ENCODE results near the gene SLC9A3.

Gene SLC9A3

DNA sequence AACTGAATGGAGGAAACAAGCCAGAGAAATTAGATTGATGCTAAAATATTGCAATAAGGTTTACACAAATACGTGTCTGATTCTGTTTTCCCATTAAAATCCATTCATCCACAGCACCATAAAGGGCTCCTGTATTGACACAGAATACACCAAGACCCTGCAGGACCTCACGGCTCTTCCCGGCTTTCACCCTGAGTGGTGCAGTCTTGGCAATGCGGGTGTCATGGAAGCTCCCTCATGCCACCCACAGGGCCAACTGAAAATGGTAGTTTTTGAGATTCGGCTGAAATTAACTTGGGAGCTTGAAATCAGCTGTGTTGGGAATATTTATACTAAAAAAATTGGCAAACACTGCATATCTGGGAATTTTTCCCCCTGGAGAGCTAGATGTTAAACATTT, 98.5 kb downstream of the SLC9A3 start:
- no peak overlapping the region for H4K91ac ChIP-seq (ENCODE audit: low read depth, low read length)
- no peak overlapping the region for H2AFZ ChIP-seq (ENCODE audit: insufficient read depth, low read length, poor library complexity)
- H3K27me3 ChIP-seq (ENCODE audit: insufficient read depth, low read length), result no peaks in the 10 kb centered on the region
- no peak overlapping the region for H2BK12ac ChIP-seq (ENCODE audit: low read length)
- no peaks in the 10 kb centered on the region for H3K36me3 ChIP-seq (ENCODE audit: control insufficient read depth in 1 of 2, insufficient read depth in 2 of 2, low read length in 2 of 2)
- no peak overlapping the region for H4K8ac ChIP-seq (ENCODE audit: low read depth, low read length)
- DNase-seq, result peak in 1 of 2 donors; percentile 28
- no peak overlapping the region for H2BK120ac ChIP-seq (ENCODE audit: insufficient read depth, low read length, poor library complexity)
- no CpG with 5 or more reads among the region's 5 CpGs for WGBS (ENCODE audit: extremely low coverage, insufficient coverage, insufficient read length)
- H3K4me1 ChIP-seq (ENCODE audit: control insufficient read depth in 1 of 2, insufficient read depth in 2 of 2, low read length in 2 of 2), result peaks cover 0 to 3% of the 10 kb centered on the region in 2 experiments
- H2BK5ac ChIP-seq (ENCODE audit: low read depth, low read length, poor library complexity), result no peak overlapping the region
- H3K23ac ChIP-seq (ENCODE audit: low read length), result no peak overlapping the region
- H3K79me1 ChIP-seq (ENCODE audit: low read length), result peaks cover 3% of the 10 kb centered on the region
- no peak overlapping the region for H2AK5ac ChIP-seq (ENCODE audit: low read length)
- H3K79me2 ChIP-seq (ENCODE audit: control insufficient read depth, insufficient read depth, low read length, poor library complexity), result no peaks in the 10 kb centered on the region
- no peak overlapping the region for H3K4ac ChIP-seq (ENCODE audit: low read depth, low read length)
- H3K4me3 ChIP-seq (ENCODE audit: low read depth, low read length), result no peak overlapping the region
- H3K9me3 ChIP-seq (ENCODE audit: insufficient read depth, low read depth, low read length), result peaks cover 1% of the 10 kb centered on the region
- H3K4me2 ChIP-seq (ENCODE audit: low read length), result no peak overlapping the region
- no peak overlapping the region for H3K14ac ChIP-seq (ENCODE audit: low read length)
- H3K18ac ChIP-seq (ENCODE audit: low read length), result no peak overlapping the region
- no peak overlapping the region for H3K27ac ChIP-seq (ENCODE audit: low read depth, low read length)
- H3K9ac ChIP-seq (ENCODE audit: low read length), result no peak overlapping the region
- H4K12ac ChIP-seq (ENCODE audit: low read depth, low read length), result no peak overlapping the region

DNA sequence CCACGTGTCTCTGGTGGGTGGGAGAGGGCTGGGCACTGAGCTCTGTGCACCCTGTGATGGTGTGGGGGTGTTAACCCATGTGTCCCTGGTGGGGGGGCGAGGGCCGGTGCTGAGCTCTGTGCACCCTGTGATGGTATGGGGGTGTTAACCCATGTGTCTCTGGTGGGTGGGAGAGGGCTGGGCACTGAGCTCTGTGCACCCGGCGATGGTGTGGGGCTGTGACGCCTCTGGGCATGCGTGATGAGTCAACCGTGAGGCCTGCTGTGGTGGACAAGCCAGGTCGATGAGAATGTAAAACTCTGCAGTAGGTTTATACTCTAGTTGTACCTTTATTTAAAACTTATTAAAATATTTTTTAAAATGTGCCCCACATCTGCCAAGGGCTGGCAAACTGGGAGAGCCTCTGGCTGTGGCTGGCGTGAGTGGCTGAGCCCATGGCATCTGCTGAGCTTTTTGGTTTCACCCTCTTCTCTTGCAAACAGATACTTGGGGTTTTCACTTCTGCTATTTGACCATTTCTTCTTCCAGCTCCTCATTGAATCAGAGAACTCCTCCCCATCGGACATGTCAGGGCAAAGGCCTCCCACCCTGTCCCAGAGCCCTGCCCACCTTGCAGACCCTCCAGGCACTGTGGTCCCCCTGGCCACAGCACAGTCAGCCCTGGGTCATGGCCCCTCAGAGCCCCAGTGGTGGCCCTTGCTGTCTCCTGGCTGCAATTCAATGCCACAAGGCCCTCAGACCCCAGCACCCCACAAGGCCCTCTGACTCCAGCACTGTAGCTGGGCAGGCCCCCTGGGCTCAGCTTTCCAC, 99.7 kb downstream of the SLC9A3 start:
- DNase-seq, result peak in 1 of 2 donors; percentile 43
- peaks cover 1% of the 10 kb centered on the region for H3K9me3 ChIP-seq (ENCODE audit: insufficient read depth, low read depth, low read length)
- H3K4me3 ChIP-seq (ENCODE audit: low read depth, low read length), result no peak overlapping the region
- H3K23ac ChIP-seq (ENCODE audit: low read length), result no peak overlapping the region
- no peak overlapping the region for H3K4ac ChIP-seq (ENCODE audit: low read depth, low read length)
- H2AFZ ChIP-seq (ENCODE audit: insufficient read depth, low read length, poor library complexity), result no peak overlapping the region
- peak overlapping the region; percentile 50 for H2AK5ac ChIP-seq (ENCODE audit: low read length)
- H3K79me1 ChIP-seq (ENCODE audit: low read length), result peaks cover 3% of the 10 kb centered on the region
- no peak overlapping the region for H3K9ac ChIP-seq (ENCODE audit: low read length)
- peaks cover 3 to 4% of the 10 kb centered on the region in 2 experiments for H3K4me1 ChIP-seq (ENCODE audit: control insufficient read depth in 1 of 2, insufficient read depth in 2 of 2, low read length in 2 of 2)
- no peaks in the 10 kb centered on the region for H3K27me3 ChIP-seq (ENCODE audit: insufficient read depth, low read length)
- peak overlapping the region; percentile 18 for H2BK5ac ChIP-seq (ENCODE audit: low read depth, low read length, poor library complexity)
- peak overlapping the region; percentile 6 for H2BK120ac ChIP-seq (ENCODE audit: insufficient read depth, low read length, poor library complexity)
- no peaks in the 10 kb centered on the region for H3K36me3 ChIP-seq (ENCODE audit: control insufficient read depth in 1 of 2, insufficient read depth in 2 of 2, low read length in 2 of 2)
- peak overlapping the region; percentile 35 for H3K14ac ChIP-seq (ENCODE audit: low read length)
- no peak overlapping the region for H3K27ac ChIP-seq (ENCODE audit: low read depth, low read length)
- peak overlapping the region; percentile 14 for H3K18ac ChIP-seq (ENCODE audit: low read length)
- peak overlapping the region; percentile 46 for H4K91ac ChIP-seq (ENCODE audit: low read depth, low read length)
- no peak overlapping the region for H3K4me2 ChIP-seq (ENCODE audit: low read length)
- no peak overlapping the region for H4K12ac ChIP-seq (ENCODE audit: low read depth, low read length)
- WGBS (ENCODE audit: extremely low coverage, insufficient coverage, insufficient read length), result no CpG with 5 or more reads among the region's 11 CpGs
- peak overlapping the region; percentile 30 for H4K8ac ChIP-seq (ENCODE audit: low read depth, low read length)
- H3K79me2 ChIP-seq (ENCODE audit: control insufficient read depth, insufficient read depth, low read length, poor library complexity), result no peaks in the 10 kb centered on the region
- H2BK12ac ChIP-seq (ENCODE audit: low read length), result no peak overlapping the region

DNA sequence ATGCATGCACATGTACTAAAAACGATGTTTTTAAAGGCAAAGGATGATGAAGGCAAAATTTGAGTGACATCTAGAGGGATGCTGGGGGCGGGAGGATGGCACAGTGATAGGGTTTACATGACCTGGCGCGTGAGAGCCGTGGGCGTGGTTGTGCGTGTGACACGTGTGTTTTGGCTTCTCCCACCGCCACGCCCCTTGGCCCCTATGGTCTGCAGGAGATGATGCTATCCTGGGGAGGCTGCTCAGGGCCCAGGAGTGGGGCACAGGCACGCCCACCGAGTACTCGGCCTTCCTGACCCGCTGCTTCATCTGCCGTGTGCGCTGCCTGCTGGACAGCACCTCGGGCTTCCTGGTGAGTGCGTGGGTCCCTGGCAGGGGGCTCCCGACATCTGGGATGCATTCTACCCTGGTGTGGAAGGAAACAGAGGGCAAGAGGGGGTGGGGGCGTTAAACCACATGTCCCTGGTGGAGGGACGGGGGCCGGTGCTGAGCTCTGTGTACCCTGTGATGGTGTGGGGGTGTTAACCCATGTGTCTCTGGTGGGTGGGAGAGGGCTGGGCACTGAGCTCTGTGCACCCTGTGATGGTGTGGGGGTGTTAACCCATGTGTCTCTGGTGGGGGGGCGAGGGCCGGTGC, 100.5 kb downstream of the SLC9A3 start:
- no peak for DNase-seq
- H2AFZ ChIP-seq (ENCODE audit: insufficient read depth, low read length, poor library complexity), result no peak overlapping the region
- no peak overlapping the region for H3K4me2 ChIP-seq (ENCODE audit: low read length)
- no peak overlapping the region for H3K27ac ChIP-seq (ENCODE audit: low read depth, low read length)
- no peak overlapping the region for H3K4me3 ChIP-seq (ENCODE audit: low read depth, low read length)
- peaks cover 3% of the 10 kb centered on the region for H3K79me1 ChIP-seq (ENCODE audit: low read length)
- H2AK5ac ChIP-seq (ENCODE audit: low read length), result no peak overlapping the region
- WGBS (ENCODE audit: extremely low coverage, insufficient coverage, insufficient read length), result no CpG with 5 or more reads among the region's 24 CpGs
- H3K14ac ChIP-seq (ENCODE audit: low read length), result no peak overlapping the region
- no peak overlapping the region for H3K18ac ChIP-seq (ENCODE audit: low read length)
- H4K91ac ChIP-seq (ENCODE audit: low read depth, low read length), result no peak overlapping the region
- H2BK120ac ChIP-seq (ENCODE audit: insufficient read depth, low read length, poor library complexity), result no peak overlapping the region
- no peaks in the 10 kb centered on the region for H3K36me3 ChIP-seq (ENCODE audit: control insufficient read depth in 1 of 2, insufficient read depth in 2 of 2, low read length in 2 of 2)
- H3K27me3 ChIP-seq (ENCODE audit: insufficient read depth, low read length), result no peaks in the 10 kb centered on the region
- no peak overlapping the region for H2BK5ac ChIP-seq (ENCODE audit: low read depth, low read length, poor library complexity)
- peaks cover 1% of the 10 kb centered on the region for H3K9me3 ChIP-seq (ENCODE audit: insufficient read depth, low read depth, low read length)
- no peaks in the 10 kb centered on the region for H3K79me2 ChIP-seq (ENCODE audit: control insufficient read depth, insufficient read depth, low read length, poor library complexity)
- no peak overlapping the region for H4K8ac ChIP-seq (ENCODE audit: low read depth, low read length)
- H3K23ac ChIP-seq (ENCODE audit: low read length), result no peak overlapping the region
- no peak overlapping the region for H4K12ac ChIP-seq (ENCODE audit: low read depth, low read length)
- H3K9ac ChIP-seq (ENCODE audit: low read length), result no peak overlapping the region
- H3K4me1 ChIP-seq (ENCODE audit: control insufficient read depth in 1 of 2, insufficient read depth in 2 of 2, low read length in 2 of 2), result peaks cover 3 to 4% of the 10 kb centered on the region in 2 experiments
- H2BK12ac ChIP-seq (ENCODE audit: low read length), result no peak overlapping the region
- no peak overlapping the region for H3K4ac ChIP-seq (ENCODE audit: low read depth, low read length)

DNA sequence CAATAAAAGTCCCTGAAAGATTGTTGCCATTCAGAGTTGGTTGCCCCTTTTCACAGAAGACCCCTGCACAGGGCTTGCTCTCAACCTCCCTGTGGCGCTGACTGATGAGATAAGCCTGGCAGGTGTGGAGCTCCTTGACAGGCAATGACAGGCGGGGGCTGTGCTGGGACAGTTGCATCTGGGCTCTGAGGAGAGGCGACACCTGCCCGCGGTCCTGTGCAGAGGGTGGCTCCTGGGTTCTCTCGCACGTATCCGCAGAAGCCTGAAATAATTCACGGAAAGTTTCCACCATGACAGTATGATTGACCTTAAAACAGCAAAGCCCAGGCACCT, 101.0 kb downstream of the SLC9A3 start:
- Histone ChIP-seq H3K9me3 (ENCODE audit: insufficient read depth, low read depth, low read length) (peaks cover under 1% of the 10 kb centered on the region), H3K79me1 (ENCODE audit: low read length) (peaks cover 3% of the 10 kb centered on the region), H3K79me2 (ENCODE audit: control insufficient read depth, insufficient read depth, low read length, poor library complexity) (no peaks in the 10 kb centered on the region), H3K4me2 (ENCODE audit: low read length) (no peak overlapping the region), H3K4me3 (ENCODE audit: low read depth, low read length) (no peak overlapping the region), H4K8ac (ENCODE audit: low read depth, low read length) (no peak overlapping the region), H3K18ac (ENCODE audit: low read length) (no peak overlapping the region), H4K12ac (ENCODE audit: low read depth, low read length) (no peak overlapping the region), H3K27me3 (ENCODE audit: insufficient read depth, low read length) (no peaks in the 10 kb centered on the region), H4K91ac (ENCODE audit: low read depth, low read length) (no peak overlapping the region), H3K14ac (ENCODE audit: low read length) (no peak overlapping the region), H2BK12ac (ENCODE audit: low read length) (no peak overlapping the region), H3K9ac (ENCODE audit: low read length) (no peak overlapping the region), H3K4me1 (ENCODE audit: control insufficient read depth in 1 of 2, insufficient read depth in 2 of 2, low read length in 2 of 2) (peaks cover 3 to 4% of the 10 kb centered on the region in 2 experiments), H3K23ac (ENCODE audit: low read length) (no peak overlapping the region), H2AFZ (ENCODE audit: insufficient read depth, low read length, poor library complexity) (no peak overlapping the region), H3K27ac (ENCODE audit: low read depth, low read length) (no peak overlapping the region), H3K36me3 (ENCODE audit: control insufficient read depth in 1 of 2, insufficient read depth in 2 of 2, low read length in 2 of 2) (no peaks in the 10 kb centered on the region), H2BK5ac (ENCODE audit: low read depth, low read length, poor library complexity) (no peak overlapping the region), H2BK120ac (ENCODE audit: insufficient read depth, low read length, poor library complexity) (no peak overlapping the region), H2AK5ac (ENCODE audit: low read length) (no peak overlapping the region), H3K4ac (ENCODE audit: low read depth, low read length) (no peak overlapping the region)
- no CpG with 5 or more reads among the region's 9 CpGs for WGBS (ENCODE audit: extremely low coverage, insufficient coverage, insufficient read length)
- no peak for DNase-seq
